ENCODE measurements around the gene NLRC5. TPM values are rescaled to one million over a fixed set of nuclear protein-coding genes. Genes with fewer than 3 reads are reported as not detected.

NLRC5 gene, protein sequence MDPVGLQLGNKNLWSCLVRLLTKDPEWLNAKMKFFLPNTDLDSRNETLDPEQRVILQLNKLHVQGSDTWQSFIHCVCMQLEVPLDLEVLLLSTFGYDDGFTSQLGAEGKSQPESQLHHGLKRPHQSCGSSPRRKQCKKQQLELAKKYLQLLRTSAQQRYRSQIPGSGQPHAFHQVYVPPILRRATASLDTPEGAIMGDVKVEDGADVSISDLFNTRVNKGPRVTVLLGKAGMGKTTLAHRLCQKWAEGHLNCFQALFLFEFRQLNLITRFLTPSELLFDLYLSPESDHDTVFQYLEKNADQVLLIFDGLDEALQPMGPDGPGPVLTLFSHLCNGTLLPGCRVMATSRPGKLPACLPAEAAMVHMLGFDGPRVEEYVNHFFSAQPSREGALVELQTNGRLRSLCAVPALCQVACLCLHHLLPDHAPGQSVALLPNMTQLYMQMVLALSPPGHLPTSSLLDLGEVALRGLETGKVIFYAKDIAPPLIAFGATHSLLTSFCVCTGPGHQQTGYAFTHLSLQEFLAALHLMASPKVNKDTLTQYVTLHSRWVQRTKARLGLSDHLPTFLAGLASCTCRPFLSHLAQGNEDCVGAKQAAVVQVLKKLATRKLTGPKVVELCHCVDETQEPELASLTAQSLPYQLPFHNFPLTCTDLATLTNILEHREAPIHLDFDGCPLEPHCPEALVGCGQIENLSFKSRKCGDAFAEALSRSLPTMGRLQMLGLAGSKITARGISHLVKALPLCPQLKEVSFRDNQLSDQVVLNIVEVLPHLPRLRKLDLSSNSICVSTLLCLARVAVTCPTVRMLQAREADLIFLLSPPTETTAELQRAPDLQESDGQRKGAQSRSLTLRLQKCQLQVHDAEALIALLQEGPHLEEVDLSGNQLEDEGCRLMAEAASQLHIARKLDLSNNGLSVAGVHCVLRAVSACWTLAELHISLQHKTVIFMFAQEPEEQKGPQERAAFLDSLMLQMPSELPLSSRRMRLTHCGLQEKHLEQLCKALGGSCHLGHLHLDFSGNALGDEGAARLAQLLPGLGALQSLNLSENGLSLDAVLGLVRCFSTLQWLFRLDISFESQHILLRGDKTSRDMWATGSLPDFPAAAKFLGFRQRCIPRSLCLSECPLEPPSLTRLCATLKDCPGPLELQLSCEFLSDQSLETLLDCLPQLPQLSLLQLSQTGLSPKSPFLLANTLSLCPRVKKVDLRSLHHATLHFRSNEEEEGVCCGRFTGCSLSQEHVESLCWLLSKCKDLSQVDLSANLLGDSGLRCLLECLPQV (N-terminal part only)
- total RNA-seq = 6.6 and 9.0 TPM in 2 replicates

- peak; percentile 48 for DNase-seq (ENCODE audit: low read depth)
These were observed at the start of gene NLRC5 for GRCh38 chr16:56988948-56989945. Gene NLRC5, plus strand, starts transcription at chr16:56989557. Its CDS starts 31,156 bp downstream, at chr16:57020713.

DNA sequence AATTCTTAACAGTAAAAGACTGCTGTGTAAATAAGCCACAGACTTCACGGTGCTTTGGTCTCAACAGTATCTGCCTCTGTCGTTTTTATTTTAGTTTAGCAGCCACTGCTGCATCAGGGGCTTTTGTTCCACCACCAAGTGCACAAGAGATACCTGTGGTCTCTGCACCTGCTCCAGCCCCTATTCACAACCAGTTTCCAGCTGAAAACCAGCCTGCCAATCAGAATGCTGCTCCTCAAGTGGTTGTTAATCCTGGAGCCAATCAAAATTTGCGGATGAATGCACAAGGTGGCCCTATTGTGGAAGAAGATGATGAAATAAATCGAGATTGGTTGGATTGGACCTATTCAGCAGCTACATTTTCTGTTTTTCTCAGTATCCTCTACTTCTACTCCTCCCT is 49.6 kb upstream of the NLRC5 start:
- no peak for DNase-seq (ENCODE audit: low read depth)

DNA sequence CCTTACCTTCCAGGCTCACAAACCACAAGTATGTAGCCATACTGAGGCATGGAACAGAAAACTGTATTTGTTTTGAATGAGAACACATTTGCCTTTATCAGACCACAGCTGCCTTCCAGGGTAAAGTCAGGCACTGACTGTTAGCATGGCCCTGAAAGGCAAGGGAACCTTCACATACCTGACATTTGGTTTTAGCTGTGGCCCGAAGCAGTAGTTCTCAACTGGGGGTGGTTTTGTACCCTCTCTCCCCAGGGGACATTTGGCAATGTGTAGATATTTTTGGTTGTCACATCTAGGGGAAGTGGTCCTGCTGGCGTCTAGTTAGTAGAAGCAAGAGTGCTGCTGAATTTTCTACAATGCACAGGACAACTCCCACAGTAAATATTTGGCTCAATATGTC is 48.3 kb upstream of the NLRC5 start:
- no peak for DNase-seq (ENCODE audit: low read depth)

DNA sequence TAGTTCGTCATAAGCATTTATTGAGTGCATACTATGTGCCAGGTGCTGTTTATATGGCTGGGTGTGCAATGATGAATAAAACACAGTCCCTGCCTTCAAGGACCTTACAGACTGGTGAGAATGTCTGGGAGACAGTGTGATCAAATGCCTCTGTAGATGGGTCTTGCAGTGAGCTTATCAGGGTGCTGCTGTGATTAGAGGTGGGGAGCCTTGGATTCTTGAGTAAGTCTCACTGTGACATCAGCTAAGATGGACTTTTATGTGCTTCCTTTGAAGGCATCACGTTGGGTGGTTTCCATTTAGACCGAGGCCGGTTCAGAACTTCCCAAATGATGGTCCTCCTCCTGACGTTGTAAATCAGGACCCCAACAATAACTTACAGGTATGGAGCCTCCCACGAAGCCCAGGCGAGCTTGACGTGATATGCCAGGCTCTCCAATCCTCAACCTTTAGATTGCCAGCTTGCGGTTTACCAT is 47.5 kb upstream of the NLRC5 start:
- DNase-seq (ENCODE audit: low read depth) = no peak

DNA sequence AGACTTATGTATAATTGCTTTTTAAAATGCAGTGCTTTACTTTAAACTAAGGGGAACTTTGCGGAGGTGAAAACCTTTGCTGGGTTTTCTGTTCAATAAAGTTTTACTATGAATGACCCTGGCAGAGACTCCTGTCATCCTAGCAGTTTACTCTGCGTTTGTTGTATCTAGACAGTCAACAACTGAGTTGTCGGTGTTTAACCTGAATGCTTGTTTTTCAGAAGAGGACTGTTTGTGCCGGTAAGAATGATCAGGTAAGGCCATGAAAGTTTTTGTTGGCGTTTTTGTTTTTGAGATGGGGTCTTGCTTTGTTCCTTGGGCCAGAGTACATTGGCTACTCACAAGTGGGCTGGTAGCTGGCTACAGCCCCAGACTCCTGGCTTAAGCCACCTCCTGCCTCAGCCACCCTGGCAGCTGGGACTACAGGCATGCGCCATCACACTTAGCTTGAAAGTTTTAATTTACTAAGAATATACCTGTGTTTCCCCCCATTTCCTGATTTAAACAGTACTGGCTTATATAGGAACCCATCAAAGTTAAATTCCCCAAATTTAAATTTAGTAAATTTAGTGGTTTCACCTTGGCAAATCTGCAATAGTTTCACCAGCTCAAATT is 45.5 kb upstream of the NLRC5 start:
- no peak for DNase-seq (ENCODE audit: low read depth)

- peak; percentile 74 for DNase-seq (ENCODE audit: low read depth)
These were observed 44.2 kb upstream of the NLRC5 start for GRCh38 chr16:56944954-56945839.

DNA sequence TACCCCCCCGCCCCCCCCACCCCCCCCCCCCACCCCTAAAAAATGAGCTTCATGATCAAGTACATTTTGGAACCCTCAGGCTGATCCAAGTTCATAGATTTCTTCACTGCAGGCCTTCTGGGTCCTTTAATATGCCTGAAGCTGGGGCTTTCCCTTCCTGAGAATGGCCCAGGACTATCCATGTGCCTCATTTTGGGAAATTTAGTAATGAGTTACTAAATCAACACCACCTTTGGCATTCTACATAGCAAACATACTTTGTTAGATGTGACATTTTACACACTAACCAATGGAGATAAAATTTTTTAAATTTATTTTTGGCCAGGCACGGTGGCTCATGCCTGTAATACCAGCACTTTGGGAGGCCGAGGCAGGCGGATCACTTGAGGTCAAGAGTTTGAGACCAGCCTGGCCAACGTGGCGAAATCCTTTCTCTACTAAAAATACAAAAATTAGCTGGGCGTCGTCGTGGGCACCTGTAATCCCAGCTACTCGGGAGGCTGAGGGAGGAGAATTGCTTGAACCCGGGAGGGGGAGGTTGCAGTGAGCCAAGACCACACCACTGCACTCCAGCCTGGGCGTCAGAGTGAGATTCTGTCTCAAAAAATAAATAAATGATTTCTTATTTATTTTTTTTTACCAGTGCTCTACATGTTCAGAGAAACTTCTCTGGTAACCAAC is 43.4 kb upstream of the NLRC5 start:
- DNase-seq (ENCODE audit: low read depth) = peak; percentile 44

DNA sequence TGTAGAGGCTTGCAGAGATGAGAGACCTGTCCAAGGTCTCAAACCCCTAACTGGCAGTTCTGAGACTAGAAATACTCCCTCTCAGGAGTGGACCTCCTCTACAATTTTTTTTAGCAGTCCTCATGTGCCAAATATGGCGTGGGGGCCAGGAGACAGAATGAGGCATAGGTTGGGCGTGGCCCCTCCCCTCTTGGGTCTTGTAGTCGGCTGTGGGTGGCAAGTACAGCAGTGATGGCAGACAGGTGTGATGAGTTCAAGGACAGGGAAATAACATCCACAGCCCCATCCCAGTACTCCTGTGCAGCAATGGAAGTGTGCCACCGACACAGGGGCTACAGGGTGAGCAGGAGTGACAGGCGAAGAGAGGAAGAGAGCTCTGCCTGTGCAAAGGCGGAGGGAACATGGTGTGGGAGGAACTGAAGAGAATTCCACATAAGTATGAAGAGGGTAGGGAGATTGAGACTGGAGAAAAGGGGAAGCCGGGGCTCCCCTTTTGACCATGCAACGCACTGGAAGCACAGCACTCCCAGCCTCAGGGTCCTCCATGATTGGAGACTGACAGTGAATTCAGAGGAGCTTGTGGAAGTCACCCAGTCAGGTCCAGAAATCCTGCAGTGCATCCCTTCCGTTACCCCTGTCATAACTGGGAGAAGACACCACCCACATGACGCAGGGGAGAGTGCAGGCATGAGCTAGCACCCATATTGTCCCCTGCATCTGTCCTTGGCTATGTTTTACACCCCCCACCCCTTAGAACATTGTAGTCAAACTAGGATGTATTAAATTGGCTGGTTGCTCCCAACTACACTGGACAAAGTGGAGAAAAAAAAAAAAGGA is 42.4 kb upstream of the NLRC5 start:
- DNase-seq (ENCODE audit: low read depth) = no peak

DNA sequence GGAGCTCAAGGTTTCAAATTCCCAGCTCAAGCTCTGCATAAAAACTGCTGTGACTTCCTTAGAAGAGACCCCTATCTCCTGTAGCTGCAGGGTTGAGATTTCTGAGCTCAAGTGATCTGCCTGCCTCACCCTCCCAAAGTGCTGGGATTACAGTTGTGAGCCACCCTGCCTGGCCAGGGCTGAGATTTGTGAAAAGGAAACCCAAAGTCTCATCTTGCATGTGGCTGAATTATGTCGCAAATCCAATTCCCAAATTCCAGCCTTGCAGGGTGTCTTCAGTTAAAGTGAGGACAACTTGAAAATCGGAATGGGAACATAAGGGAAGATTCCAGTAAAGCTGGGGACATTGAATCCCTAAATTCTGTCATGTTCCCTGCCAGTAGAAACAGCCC is 41.8 kb upstream of the NLRC5 start:
- DNase-seq (ENCODE audit: low read depth) = no peak

DNA sequence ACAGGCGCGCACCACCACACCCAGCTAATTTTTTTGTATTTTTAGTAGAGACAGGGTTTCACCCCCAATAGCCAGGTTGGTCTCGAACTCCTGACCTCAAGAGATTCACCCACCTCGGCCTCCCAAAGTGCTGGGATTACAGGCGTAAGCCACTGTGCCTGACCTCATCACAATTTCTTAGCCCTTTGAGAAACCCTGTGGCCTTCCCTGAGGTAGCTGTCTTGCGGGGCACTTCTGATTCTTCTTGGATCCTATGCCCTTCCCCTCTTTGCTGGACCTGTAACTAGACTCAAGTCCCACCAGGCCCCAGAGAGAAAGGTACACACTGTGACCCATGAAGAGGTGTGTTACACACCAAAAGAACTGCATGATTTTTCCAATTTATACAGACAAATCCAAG is 41.1 kb upstream of the NLRC5 start:
- no peak for DNase-seq (ENCODE audit: low read depth)

GRCh38 chr16:56950051-56950450 is 39.3 kb upstream of the NLRC5 start:
- no peak for DNase-seq (ENCODE audit: low read depth)

DNA sequence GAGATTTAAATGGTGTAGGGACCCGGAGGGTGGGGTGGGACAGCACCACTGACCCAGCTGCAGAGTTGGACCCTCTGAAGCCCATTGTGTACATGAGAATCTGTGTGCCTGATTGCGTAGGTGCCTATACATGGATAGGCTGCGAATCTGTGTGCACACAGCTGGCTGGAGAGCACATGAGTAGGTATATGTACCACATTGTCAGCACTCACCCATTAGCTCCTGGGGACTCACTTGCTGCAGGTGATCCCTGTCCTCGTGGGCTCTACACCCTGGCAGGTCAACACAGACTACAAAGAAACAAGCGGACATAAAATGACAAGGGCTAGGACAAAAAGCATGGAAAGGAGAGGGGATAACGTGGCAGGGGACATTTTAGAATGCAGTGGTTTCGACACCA is 38.9 kb upstream of the NLRC5 start:
- DNase-seq (ENCODE audit: low read depth) = no peak

DNA sequence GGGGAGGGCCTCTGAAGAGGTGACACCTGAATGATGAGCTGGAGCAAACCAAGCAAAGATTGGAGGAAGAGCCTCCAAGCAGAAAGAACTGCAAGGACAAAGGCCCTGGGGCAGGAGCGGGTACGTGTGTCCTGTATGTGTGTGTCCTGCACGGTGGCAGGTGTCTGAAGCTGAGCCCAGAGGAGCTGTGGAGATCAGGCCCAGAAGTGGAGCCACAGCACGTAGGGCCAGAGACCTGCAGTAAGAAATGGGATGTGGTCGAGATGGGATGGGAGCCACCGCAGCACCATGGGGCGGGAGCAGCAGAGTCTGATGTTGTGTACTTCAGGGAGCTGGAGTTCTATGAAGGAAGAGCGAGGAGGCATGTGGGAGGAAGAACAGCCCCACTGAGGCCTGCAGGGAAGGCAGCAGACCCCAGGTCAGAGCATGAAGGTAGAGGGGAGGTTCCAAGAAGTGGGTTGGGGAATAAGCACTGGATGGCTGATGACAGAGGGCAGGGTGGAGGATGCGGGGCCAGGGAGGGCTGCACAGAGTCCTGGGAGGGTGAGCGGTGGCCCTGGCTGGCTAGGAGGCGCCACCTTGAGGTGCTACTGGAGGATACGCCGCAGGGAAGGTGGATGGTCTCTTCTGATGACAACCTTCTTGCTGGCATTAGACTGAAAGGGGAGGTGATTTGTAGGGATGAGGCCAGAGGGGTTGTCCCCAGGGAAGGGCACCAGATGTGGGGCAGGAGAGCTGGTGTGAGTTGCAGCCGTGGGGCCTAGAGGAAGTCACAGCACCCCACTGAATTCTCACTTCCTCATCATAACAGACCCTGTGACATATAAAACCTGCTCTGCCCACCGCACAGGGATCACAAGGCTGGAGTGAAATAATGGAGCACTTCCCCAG is 38.2 kb upstream of the NLRC5 start:
- no peak for DNase-seq (ENCODE audit: low read depth)

- DNase-seq (ENCODE audit: low read depth) = no peak
These were observed 36.4 kb upstream of the NLRC5 start for GRCh38 chr16:56953006-56953405.

DNA sequence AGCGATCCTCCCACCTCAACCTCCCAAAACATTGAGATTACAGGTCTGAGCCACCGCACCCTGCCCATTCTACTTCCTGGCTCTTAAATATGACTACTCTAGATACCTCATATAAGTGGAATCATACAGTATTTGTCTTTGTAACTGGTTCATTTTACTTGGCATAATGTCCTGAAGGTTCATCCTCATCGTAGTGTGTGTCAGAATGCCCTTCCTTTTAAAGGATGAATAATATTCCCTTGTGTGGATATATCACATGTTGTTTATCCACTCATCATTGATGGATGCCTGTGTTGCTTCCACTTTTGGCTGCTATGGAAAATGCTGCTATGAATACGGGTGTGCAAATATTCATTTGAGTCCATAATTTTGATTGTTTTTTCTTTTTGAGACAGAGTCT is 33.3 kb upstream of the NLRC5 start:
- no peak for DNase-seq (ENCODE audit: low read depth)

DNA sequence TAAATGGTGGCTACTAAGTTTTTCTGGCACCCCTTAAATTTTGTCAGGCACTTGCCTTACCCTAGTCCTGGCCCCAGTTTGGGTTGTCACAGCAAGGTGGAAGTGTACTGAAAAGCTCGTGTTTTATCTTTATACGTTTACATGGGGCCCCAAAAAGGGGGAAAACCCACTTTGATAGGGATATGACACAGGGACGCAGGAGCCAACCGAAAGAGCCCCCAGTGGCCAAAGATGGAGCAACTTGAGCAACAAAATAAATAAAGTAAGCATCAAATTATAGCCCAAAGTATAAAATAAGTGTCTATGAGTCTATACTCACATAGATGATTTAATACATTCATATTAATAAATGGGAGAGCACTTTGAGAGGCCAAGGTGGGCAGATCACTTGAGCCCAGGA is 32.6 kb upstream of the NLRC5 start:
- DNase-seq (ENCODE audit: low read depth) = no peak
